Left colon (tissue), 2 donors: Measurements from ENCODE around the gene C12orf50. TPM values are rescaled to one million over a fixed set of nuclear protein-coding genes. Genes with fewer than 3 reads are reported as not detected.

Source experiments
- total RNA-seq, 2 donors: library from RNA; stranded (reverse); fragmentation: NEBNext Ultra II Directional; extraction: Animal tissue kit (Norgen Biotek cat#: 25700); gene quantifications; one replicate each; pipeline ENCODE4 v1.2.1, GENCODE V29; 2021
- donor health status: DM: no; HTN: no; CAD: no.
- donor health status: DM: yes; HTN: yes; CAD: no.

The C12orf50 gene
- total RNA-seq, 2 donors from 2014 or later: not detected

Other genes starting within 250 kb of the C12orf50 start
- 1 to 10 TPM; 8.5 to 9.7 TPM for gene CEP290, start 112.7 kb upstream of the C12orf50 start, total RNA-seq
- 10 to 100 TPM; 13.0 to 15.2 TPM for gene TMTC3, start 112.9 kb upstream of the C12orf50 start, total RNA-seq